ENCODE data around the gene NOD1.

DNA sequence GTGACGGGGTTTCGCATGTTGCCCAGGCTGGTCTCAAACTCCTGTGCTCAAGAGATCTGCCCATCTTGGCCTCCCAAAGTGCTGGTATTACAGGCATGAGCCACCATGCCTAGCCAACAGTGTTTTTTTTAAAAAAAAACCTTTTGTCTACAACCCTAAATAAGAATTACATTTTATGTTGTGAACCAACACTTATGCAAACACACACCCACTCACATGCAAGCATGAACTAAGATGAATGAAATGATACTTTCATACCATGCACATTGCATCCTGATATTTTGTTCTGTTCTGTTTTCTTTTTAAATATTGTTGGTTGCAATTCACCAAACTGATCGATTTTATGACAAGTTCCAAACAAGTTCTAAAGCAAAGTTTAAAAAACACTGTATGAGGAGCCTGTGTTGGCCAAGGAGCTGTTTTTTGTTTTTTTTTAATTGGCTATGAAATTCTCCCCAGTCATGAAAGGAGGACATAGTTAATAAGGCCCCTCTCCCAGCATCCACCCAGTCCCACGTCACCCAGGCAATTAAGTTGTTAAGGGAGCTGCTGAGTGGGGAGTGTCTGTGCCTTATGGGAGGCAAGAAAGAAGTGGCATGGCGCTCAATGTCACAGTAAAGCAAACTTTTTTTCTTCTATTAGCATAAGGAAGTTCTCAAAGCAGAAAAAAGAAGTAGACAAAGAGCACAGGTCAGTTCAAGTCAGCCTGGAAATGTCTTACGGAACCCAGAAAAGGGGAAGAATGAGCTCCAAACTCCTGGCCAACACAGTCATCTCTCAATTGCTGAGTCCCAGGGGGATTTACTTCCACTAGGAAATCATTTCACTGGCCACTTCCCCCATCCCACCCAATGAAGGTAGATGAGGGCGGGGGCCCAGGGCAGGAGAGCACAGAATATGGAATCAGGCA, 50.1 kb downstream of the NOD1 start:
- TF ChIP-seq, protein P1, sequence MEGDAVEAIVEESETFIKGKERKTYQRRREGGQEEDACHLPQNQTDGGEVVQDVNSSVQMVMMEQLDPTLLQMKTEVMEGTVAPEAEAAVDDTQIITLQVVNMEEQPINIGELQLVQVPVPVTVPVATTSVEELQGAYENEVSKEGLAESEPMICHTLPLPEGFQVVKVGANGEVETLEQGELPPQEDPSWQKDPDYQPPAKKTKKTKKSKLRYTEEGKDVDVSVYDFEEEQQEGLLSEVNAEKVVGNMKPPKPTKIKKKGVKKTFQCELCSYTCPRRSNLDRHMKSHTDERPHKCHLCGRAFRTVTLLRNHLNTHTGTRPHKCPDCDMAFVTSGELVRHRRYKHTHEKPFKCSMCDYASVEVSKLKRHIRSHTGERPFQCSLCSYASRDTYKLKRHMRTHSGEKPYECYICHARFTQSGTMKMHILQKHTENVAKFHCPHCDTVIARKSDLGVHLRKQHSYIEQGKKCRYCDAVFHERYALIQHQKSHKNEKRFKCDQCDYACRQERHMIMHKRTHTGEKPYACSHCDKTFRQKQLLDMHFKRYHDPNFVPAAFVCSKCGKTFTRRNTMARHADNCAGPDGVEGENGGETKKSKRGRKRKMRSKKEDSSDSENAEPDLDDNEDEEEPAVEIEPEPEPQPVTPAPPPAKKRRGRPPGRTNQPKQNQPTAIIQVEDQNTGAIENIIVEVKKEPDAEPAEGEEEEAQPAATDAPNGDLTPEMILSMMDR (IDR thresholded peaks at IDR 0.05) = no peak
- TF ChIP-seq POLR2A (IDR thresholded peaks at IDR 0.05) = no peak
